GM21390 (cell line): ENCODE measurements around the gene TTC27.
"Not testable (repeated sequence)": the region's sequence is repeated elsewhere in the genome, so short reads cannot be mapped to it uniquely, and the experiment has no call there.

ENCODE experiments used
- ATAC-seq: cut with Tn5 transposase; IDR thresholded peaks from one replicate; pipeline ENCODE4 v1.9.1; 2021; ENCODE audit not compliant: unreplicated experiment

The TTC27 gene

GRCh38 chr2:32718752-32719151 lies 90.9 kb downstream of the TTC27 start:
- no peak for ATAC-seq

DNA sequence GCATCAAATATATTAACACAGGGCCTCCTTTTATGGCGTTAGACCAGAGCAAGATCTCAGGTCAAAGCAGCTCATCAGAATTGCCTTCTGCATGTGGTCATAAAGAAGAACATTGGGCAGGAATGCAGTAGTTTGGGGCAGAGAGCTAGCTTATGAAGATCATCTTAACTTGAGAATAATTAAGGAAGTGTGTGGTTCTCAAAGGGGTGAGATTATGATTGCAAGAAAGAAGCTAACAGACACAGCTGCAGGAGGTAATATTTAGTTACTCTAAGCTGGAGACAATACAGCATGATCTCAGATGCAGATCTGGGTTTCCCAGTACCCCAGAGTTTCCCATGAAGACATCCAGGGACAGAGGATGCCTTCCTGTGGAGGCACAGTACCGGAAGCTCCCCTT lies 91.6 kb downstream of the TTC27 start:
- ATAC-seq: no peak

- ATAC-seq: no peak
Observed at GRCh38 chr2:32719933-32720716, 92.3 kb downstream of the TTC27 start.

- ATAC-seq: no peak
Observed at GRCh38 chr2:32720771-32721170, 92.9 kb downstream of the TTC27 start.

DNA sequence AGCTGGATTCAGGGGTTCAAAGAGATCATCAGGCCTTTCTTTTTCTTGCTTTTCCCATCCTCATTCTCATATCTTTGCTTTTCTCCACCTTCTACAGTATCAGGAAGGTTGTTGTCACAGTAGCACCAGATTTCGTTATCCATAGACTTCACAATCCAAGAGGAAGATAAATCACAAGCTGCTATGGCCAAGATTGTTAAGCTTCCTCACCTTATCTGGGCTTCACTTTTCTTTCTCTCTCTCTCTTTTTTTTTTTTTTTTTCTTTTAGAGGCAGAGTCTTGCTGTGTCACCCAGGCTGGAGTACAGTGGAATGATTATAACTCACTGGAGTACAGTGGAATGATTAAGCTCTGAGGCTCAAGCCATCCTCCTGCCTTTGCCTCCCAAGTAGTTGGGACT lies 93.5 kb downstream of the TTC27 start:
- ATAC-seq: no peak

- ATAC-seq: no peak
Observed at GRCh38 chr2:32723467-32724079, 95.7 kb downstream of the TTC27 start.

GRCh38 chr2:32726678-32727077 lies 98.8 kb downstream of the TTC27 start:
- not testable (repeated sequence) for ATAC-seq

GRCh38 chr2:32727157-32727556 lies 99.3 kb downstream of the TTC27 start:
- ATAC-seq: no peak

DNA sequence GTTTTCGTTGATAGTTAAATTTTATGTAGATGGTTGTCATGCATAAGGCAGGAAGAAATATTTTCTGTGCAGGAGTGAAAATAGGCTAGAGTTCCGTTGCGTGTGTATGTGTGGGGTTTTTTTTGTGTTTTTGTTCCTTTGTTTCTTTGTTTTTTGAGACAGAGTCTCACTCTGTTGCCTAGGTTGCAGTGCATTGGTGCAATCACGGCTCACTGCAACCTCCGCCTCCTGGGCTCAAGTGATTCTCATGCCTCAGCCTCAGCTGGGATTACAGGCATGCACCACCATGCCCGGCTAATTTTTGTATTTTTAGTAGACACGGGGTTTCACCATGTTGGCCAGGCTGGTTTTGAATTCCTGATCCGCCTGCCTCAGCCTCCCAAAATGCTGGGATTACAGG lies 103.1 kb downstream of the TTC27 start:
- ATAC-seq: not testable (repeated sequence)

DNA sequence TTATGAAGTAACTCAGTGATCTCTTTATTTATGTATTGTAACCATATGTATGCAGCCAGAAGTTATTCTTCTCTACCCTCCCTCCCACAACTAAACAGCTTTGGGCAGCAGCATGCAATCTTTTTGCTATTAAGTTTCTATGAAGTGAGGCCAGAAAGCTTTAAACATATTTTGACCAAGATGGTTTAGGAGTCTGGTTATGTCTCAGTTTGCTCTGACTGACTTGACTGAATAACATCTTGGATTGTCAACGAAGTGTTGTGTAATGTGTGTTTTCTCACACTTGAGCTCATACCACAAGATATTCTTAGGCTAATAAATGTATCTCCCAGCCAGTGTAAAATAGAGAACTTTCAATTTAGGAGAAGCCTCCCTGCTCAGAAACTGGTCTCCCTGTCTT lies 104.3 kb downstream of the TTC27 start:
- no peak for ATAC-seq

GRCh38 chr2:32732912-32733472 lies 105.1 kb downstream of the TTC27 start:
- ATAC-seq: no peak

DNA sequence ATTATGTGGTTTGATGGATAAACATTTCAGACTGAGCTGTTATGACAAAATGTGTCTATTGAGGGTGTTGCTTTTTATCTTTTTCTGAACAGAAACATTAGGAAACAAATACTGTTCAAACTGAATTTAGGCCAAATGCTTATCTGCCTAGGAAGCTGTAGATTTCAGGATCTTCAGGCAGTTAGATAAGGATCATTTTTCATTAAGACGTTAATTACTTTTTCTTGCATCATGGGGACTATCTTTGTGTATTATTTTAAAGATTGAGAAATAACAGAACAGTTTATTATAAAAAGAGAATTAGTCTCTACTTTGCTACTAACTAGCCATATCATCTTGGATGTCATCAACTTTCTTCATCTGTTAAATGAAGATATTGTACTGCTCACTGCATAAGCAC lies 107.5 kb downstream of the TTC27 start:
- no peak for ATAC-seq

DNA sequence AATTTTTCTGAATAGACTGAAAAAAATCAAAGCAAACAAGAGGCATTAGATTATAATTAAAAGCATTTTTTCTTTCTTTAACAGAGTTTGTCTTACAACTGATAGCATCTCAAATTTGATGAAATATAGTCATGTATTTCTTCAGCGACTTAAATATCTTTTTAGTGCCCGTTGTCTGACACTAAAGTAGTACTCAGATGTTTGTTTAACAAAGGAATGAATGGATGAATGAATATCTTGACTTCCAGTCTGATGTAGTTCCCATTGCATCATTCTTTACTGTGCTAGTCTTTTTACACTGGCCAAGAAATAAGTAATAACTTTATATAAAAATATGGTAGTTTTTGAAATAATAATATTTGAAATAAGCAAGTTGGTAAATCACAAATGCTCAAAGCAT lies 111.1 kb downstream of the TTC27 start:
- ATAC-seq: no peak

DNA sequence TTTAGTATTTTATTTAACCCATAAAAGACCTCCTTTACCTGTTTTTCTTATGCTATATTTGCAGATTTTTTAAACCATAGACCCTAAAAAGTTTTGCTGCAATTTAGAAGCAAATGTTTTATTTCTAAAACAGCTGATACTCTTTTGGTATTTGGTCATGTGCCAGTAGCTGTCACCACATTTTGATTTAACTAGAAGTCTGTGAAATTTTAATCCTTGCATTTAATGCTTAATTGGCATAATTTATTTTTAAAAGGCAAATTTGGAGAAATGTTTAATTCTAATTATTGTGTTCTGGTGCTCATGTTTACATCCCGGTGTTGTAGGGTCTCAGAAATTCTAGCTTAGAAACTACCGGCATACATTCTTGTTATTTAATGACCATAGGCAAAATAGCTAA lies 111.8 kb downstream of the TTC27 start:
- ATAC-seq: no peak

DNA sequence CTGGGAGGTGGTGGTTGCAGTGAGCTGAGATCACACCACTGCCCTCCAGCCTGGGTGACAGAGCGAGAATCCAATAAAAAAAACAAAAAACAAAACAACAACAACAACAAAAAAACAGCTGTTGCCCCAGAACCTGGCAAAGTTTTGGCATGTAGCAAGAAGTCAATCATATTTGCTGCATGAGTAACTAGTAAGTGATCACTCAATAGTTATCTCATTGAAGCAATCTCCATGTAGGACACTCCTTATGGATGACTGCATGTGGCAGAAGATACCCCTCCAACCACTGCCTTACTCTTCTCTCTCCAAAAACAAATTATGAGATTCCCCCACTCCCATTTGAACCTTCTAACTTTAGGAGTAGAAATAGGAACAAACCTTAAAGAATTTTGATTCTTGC lies 113.7 kb downstream of the TTC27 start:
- no peak for ATAC-seq

GRCh38 chr2:32742376-32742775 lies 114.5 kb downstream of the TTC27 start:
- no peak for ATAC-seq

DNA sequence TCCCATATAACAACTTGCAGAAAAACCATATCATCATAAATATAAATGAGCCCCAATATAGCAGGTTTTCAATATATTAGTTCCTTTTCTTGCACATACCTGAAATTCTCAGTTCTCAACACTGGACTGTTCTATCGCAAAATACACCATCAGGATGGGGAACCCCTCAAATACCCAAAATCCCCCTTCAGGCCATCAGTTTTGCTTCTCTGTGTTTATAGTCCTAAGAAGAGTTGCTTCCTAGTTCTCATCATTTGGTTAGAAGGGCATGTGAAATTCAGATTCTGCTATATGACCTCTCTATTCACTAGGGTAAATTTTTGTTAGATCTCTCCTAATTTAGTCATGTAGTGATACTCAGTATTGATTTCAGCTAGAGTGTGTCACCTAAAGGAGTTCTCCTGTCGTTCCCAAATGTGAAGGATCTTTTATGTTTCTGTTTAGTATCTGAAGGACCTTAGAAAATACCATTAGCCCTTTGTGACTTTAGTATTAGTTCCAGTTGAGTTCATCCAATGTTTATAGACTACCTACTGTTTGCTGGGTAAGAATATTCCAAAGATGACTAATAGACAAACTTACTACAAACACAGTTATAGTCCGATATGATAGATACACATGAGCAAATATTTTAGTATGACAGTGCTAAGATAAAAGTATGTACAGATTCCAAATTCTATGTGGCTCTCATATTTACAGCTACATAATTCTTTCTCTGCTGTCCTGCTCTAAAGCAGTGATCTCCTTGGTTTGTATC lies 115.8 kb downstream of the TTC27 start:
- peak; percentile 69 for ATAC-seq

- no peak for ATAC-seq
Observed at GRCh38 chr2:32745191-32745590, 117.3 kb downstream of the TTC27 start.

- ATAC-seq: no peak
Observed at GRCh38 chr2:32745675-32746074, 117.8 kb downstream of the TTC27 start.

DNA sequence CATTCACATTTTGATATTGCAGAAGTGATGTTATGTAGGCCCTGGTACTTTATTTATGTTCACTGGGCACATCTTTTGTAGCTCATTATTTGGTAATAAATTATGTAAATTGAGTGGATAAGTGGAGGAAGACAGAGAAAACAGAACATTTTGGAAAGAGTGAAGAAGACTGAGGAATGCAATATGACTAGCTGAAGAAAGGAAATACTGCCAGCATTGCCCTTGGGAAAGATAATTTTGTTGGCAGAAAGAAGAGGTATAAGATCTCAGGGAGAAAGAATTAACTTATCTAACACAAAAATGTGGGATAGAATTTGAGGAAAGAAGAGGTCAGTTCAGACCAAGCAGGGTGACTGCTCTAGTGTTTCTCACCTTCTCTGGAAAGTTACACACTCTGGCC lies 118.8 kb downstream of the TTC27 start:
- ATAC-seq: no peak

DNA sequence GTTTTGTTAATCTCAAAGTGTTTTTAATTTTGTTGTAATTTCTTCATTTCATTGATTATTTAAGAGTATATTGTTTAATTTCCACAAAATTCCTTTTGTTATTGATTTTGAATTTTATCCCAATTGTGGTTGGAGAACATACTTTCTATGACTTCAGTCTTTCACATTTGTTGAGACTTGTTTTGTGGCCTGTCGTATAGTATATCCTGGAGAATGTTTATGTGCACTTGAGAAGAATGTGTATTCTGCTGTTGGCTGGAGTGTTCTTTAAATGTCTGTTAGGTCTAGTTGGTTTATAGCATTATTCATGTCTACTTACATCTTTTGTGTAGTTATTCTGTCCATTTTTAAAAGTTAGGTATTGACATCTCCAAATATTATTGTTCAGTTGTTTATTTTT lies 120.3 kb downstream of the TTC27 start:
- ATAC-seq: no peak

GRCh38 chr2:32750880-32751279 lies 123.0 kb downstream of the TTC27 start:
- no peak for ATAC-seq
